HG03097 (cell line): Measurements from ENCODE around the gene YY1.
"Not testable (repeated sequence)": the region's sequence is repeated elsewhere in the genome, so short reads cannot be mapped to it uniquely, and the experiment has no call there.

Source experiments
- ATAC-seq: cut with Tn5 transposase; IDR thresholded peaks from one replicate; pipeline ENCODE4 v1.9.1; 2021; ENCODE audit not compliant: unreplicated experiment, low FRiP score

YY1 gene

DNA sequence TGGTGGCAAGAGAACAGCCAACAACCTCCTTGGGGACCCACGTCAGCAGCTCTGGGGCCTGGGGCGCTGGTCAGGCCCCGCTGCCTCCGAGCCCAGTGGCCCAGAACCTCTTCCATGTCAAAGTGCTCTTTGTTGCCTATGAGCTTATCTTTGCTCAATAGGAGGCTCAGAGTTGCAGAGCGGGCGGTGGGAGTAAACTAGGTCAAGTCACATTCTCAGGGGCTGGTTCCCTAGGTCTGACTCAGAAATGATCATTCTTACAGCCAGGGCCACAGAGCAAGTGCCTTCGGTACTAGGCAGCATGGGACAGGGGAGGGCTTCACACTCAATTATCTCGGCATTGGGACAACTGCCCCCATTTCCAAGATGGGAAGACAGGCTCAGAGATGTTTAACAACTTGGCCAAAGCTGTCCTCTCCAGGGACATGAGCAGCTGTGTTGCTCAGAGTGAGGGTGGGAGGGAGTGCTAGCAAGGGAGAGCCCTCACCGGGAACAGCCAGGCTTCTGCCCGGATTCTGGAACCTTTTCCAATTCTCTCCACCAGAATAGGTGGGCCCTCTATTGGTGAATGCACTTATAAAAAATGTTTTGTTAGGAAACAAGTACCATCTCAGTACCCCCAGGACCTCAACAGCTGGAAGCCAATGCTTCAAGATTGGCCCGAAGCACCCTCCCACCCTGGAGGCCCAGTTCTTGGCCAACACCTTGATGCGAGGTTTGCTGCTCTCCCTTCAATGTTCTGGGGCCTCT, 55.4 kb downstream of the YY1 start:
- ATAC-seq: no peak

- no peak for ATAC-seq
These were observed 56.0 kb downstream of the YY1 start for GRCh38 chr14:100294963-100295330.

DNA sequence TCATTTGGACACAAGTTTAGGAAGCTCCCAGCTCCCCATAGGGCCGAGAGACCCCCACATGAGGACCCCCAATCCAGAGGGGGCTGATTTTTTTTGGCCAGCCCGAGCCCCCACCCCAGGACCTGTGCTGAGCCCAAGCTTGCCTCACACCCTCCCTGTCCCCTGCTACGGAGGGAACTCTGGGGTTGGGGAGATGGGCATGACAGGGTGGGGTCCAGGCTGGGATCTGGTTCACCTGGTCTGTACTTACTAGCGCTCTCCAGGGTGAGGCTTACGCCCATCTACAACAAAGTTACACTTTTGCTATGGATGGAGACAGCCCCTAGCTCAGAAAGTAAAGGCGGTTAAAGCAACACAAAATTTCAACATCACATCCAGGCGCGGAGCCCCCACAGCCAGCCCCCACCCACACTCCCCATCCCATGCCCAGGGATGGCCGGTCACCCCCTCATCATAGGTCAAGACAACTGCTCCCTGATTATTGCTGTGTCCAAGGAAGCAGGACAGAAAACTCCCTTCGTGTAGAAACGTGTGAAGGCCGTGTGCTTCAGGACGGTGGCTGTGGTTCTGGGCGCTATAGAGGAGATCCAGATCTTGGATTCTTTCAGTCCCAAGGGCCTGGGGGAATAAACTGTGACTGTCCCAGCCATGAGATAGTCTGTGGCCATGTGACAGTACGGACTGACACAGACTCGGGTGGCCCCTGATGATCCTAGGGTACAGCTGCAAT, 56.6 kb downstream of the YY1 start:
- ATAC-seq: no peak

GRCh38 chr14:100296106-100296651, 57.2 kb downstream of the YY1 start:
- ATAC-seq: no peak

DNA sequence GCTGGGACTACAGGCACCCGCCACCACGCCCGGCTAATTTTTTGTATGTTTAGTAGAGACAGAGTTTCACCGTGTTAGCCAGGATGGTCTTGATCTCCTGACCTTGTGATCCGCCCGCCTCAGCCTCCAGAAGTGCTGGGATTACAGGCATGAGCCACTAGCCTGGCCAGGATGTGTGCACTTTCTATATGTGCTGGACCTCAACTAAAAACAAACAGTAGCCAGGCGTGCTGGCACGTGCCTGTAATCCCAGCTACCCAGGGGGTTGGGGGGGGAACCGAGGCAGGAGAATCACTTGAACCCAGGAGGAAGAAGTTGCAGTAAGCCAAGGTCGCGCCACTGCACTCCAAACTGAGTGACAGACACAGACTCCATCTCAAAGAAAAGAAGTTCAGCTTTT, 57.8 kb downstream of the YY1 start:
- ATAC-seq: not testable (repeated sequence)

DNA sequence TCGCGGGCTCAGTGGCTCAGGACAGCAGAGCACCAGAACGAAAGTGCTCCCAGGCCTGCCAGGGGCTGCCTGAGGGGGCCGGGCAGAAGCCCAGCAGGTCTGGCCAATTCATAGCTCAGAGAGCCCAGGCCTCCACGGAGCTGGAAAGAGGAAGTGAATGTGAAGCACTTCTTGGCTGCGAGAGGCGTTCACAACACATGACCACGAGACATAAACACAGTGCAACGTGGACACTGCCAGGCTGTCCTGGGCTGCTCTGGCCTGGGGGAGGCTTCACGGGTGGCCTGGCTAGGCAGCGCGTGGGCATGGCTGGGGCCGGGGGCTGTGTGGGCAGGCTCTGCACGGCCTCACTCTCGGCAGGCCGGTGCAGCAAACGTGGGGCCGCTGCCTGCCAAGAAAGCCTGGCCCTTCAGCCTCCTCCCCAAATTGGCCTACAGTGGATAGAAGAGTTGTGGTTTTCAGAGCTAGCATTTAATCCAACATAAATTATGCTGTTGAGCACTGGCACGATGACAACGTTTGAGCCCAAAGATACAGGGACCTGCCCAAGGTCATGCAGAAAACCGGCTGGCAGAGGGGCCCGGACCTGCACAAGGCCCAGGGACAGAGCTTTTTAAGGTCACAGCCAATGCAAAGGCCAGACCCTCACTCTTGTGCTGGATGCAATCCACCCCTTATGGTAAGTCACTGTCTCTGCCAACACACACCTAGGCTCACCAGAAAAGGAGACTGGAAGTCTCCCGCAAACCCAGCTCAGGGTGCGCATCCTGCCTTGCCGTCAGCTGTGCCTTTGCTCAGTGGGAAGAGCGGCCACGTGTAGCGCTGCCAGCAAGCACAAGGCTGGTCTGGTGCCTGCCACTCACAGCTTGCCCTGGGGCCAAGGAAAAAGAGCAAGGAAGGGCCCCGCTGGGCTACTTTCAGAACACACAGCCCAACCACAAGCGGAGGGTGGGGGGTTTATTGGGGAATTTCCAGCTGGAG, 58.7 kb downstream of the YY1 start:
- ATAC-seq: peak; percentile 53

- no peak for ATAC-seq
These were observed 59.8 kb downstream of the YY1 start for GRCh38 chr14:100298551-100299237.

DNA sequence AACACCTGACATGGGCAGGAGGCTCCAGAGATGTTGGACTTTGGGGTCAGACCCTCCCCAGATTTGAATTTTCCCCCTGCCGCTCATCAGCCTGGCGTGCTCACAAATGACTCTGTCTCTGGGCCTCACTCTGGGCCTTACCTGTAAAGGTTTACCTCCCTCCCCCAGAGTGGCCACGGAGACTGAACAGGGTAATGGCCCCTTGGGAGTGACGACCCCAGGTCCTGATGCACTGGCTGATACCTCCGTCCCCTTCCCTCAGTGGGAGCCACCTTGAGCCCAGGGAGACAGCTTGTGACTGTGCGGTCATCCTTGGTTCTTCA, 60.3 kb downstream of the YY1 start:
- ATAC-seq: no peak

DNA sequence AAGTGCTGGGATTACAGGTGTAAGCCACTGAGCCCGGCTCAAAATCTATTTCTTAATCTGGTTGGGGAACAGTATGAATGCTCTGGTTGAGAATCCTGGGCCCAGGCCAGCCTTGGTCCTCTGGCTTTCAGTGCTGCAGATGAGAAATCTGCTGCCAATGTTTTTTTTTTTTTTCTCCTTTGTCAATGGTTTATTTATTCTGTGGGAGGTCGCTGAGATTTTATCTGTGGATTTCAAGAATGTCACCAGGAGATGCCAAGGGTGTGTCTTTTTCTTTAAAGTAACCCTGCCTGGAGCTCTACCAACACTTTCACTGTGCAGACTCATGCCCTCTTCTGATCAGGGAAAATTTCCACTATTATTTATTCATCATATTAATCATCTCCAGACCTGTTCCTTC, 63.7 kb downstream of the YY1 start:
- no peak for ATAC-seq

DNA sequence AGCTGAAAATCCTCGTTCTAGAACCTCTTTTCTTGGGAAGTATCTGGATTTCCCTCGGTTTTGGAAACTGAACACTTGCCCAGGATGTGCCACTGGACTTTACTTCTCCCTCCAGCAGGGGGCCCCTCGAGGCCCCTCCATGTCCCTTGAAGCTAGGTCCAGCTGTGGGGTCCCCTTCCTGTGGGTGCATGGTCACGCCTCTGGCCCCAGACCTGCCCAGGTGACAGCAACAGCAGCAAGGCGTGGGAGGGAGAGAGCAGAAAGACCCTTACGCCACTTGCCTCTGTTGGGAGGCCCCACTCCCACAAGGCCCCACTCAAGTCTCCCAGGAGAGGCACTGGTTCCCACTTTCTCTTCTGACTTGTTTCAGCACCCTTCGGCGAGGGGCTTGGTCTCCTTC, 64.2 kb downstream of the YY1 start:
- ATAC-seq: no peak

GRCh38 chr14:100303925-100304324, 65.0 kb downstream of the YY1 start:
- ATAC-seq: no peak

DNA sequence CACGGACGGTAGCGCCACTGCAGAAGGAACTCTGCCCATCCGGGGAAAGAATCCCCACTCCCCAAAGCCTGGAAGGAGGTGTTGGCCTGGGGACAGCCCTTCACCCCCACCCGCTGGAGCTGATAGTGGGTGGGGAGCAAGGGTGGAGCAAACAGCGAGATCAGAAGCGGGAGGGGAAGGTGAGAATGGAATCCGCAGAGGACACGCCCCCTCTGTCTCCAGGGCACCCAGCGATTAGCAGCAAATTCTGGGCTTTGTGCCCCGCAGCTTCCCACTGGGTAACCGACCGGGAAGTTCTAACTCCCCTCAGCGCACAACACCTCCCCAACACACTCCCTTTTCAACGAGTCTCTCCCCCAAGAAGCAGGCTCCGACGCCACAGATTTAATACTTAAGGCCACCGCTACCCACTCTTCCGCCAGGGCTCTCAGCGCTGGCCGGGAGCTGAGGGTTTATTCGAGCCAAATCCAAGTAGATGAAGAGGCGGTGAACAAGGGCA, 65.9 kb downstream of the YY1 start:
- no peak for ATAC-seq

DNA sequence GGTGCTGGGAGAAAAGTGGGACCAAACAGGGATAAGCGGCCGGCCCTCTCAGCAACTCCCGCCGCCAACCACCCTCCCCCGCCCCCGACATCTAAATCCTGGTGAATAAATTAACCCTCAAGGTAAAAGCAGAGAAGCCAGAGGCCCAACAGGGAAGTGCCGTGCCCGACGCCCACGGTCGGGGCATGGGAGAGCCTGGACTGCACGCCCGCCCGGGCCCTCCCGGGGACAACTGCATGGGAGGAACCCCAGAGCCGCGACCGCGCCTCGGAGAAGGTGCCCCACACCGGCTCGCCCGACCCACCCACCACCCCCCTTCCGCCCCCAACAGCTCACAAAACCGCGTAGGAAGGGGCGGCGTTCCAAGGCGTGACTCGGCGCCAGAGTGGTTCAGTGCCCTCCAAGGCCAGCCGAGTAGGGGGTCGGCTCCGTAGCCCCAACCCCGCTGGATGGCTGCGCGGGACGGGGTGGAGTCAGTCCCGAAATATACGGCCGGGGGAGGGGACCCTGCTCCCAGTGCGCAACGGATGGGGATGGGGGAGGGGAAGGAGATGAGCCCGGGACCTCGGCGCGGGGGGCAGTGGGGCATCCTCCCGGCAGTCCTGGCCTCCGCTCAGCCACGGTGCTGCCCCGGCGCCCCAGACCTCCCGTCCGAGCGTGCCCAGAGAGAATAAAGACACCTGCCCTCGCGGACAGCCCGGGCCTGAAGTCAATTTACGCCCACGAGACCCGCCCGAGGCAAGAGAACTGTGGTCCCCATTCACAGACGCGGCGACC, 66.6 kb downstream of the YY1 start:
- no peak for ATAC-seq

DNA sequence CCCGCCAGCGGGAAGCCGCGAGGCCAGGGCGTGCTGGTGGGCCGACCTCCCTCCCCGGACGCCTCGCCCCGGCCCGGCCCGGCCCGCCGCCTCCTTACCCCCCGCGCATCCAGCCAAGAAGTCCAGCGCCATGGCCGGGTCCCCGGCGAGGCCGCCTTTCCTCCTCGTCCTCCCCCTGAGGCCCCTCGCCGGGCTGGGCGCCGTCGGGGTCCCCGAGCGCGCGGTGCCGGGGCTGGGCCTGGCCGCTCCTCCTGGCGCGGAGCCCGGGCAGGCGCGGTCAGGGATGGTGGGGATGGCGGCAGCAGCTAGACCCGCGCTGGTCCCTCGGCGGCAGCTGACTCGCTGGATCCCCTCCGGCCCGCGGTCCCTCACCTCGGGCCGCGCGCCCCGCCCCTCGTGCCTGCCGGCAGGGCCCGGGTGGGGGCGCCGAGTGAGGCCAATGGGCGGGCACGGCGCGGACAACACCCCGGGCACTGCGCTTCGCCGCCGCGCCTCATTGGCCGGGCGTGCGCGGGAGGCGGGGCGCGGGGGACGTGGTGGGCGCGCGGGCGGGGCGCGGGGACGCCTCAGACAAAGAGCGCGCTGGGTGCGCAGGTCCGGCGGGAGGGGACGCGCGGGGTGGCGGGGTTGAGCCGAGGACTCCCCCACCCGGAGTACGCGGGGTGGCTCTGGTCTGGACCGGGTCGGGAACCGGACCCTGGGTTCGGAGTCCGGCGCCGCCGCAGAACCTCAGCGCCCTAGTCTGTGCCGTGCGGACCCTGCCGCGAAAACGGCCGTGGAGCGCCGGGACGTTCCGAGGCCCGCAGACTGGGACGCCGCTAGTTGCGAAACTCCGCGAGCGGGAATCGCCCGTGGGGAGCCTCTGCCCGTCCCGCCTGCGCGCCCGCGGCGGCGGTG, 67.4 kb downstream of the YY1 start, which contains the start of gene SLC25A29:
SLC25A29 (minus strand) TSS at position 344 of the 897 bp plus-strand sequence; CDS start at position 132, 212 bp downstream.
- ATAC-seq: peak; percentile 79

DNA sequence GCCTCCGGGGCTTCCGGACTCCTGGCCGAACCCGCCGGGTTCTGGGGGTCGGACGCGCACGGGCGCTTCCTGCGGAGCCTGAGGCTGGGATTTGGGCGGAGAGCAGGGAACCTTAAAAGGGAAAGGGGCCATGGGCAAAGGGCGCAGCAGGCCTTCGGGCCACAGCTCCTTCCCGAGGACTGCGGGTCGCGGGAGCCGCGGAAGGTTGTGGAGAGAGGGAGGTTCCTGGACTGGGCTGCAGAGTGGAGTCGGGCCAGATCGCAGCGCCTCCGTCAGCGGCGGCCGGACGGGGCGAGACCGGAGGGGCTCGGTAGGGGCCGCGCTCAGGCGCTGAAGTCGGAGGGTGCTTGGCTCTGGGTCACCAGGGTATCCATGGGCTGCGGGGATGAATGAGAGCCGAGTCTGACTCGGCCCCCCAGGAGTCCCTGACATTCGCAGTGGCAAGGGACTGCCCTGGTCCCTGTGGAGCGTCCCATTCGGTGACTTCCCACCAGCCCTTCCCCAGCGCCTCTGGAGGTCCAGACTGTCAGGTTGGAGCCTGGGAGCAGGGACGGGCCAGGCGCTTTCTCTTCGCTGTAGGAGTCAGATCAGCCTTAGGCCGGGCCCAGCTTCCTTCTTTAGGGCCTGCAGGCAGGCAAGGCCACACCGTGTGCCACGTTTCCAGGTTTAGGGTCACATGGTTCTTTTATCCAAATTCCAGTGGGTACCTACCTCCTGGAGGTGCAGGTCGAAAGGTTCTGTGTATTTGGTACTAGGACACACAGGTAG, 68.2 kb downstream of the YY1 start:
- no peak for ATAC-seq

GRCh38 chr14:100307766-100308426, 69.0 kb downstream of the YY1 start:
- ATAC-seq: no peak

- not testable (repeated sequence) for ATAC-seq
These were observed 69.5 kb downstream of the YY1 start for GRCh38 chr14:100308427-100308792.
